ENCODE results near the gene SREK1.

The SREK1 gene

GRCh38 chr5:66138637-66139317, 5.3 kb upstream of the SREK1 start:
- Histone ChIP-seq H3K4me3 (ENCODE audit: insufficient read depth, low read length, poor library complexity, severe bottlenecking) (no peak overlapping the region), H4K20me1 (ENCODE audit: low read depth, low read length) (no peaks in the 10 kb centered on the region), H3F3A (ENCODE audit: insufficient read depth) (peaks cover 4% of the 10 kb centered on the region; the same call in 1 of the 2 replicates), H3K9ac (ENCODE audit: low read length) (no peak overlapping the region), H3K27me3 (ENCODE audit: low read length) (no peaks in the 10 kb centered on the region), H3K79me2 (ENCODE audit: insufficient read depth, low read length) (no peaks in the 10 kb centered on the region), H3K9me2 (replicated peaks; ENCODE audit: insufficient read depth, low read length) (no peaks in the 10 kb centered on the region), H3K36me3 (ENCODE audit: low read length) (no peaks in the 10 kb centered on the region), H2AFZ (ENCODE audit: low read depth, low read length, severe bottlenecking) (no peak overlapping the region), H3K4me2 (ENCODE audit: low read depth, low read length, poor library complexity, severe bottlenecking) (no peak overlapping the region), H3K9me3 (ENCODE audit: insufficient read depth, low read length) (no peaks in the 10 kb centered on the region), H3K27ac (ENCODE audit: low read depth, low read length) (no peak overlapping the region)
- TF ChIP-seq CTCF (IDR thresholded peaks at IDR 0.05; ENCODE audit: insufficient read depth, low read length, poor library complexity, severe bottlenecking) (no peak), EZH2phosphoT487 (conservative IDR thresholded peaks at IDR 0.05; ENCODE audit: low read length) (no peak)

GRCh38 chr5:66139318-66139712, 4.8 kb upstream of the SREK1 start:
- Histone ChIP-seq H3F3A (ENCODE audit: insufficient read depth) (peaks cover 4% of the 10 kb centered on the region; the same call in 1 of the 2 replicates), H3K4me2 (ENCODE audit: low read depth, low read length, poor library complexity, severe bottlenecking) (no peak overlapping the region), H4K20me1 (ENCODE audit: low read depth, low read length) (no peaks in the 10 kb centered on the region), H3K27ac (ENCODE audit: low read depth, low read length) (no peak overlapping the region), H3K9me3 (ENCODE audit: insufficient read depth, low read length) (no peaks in the 10 kb centered on the region), H3K4me3 (ENCODE audit: insufficient read depth, low read length, poor library complexity, severe bottlenecking) (no peak overlapping the region), H2AFZ (ENCODE audit: low read depth, low read length, severe bottlenecking) (no peak overlapping the region), H3K27me3 (ENCODE audit: low read length) (no peaks in the 10 kb centered on the region), H3K9ac (ENCODE audit: low read length) (no peak overlapping the region), H3K79me2 (ENCODE audit: insufficient read depth, low read length) (no peaks in the 10 kb centered on the region), H3K36me3 (ENCODE audit: low read length) (no peaks in the 10 kb centered on the region), H3K9me2 (replicated peaks; ENCODE audit: insufficient read depth, low read length) (no peaks in the 10 kb centered on the region)
- TF ChIP-seq EZH2phosphoT487 (conservative IDR thresholded peaks at IDR 0.05; ENCODE audit: low read length) (no peak), CTCF (IDR thresholded peaks at IDR 0.05; ENCODE audit: insufficient read depth, low read length, poor library complexity, severe bottlenecking) (no peak)

GRCh38 chr5:66142417-66142816, 1.7 kb upstream of the SREK1 start:
- no peak overlapping the region for H3K4me3 ChIP-seq (ENCODE audit: insufficient read depth, low read length, poor library complexity, severe bottlenecking)
- H3K9ac ChIP-seq (ENCODE audit: low read length): no peak overlapping the region
- no peaks in the 10 kb centered on the region for H3K27me3 ChIP-seq (ENCODE audit: low read length)
- H4K20me1 ChIP-seq (ENCODE audit: low read depth, low read length): no peaks in the 10 kb centered on the region
- no peaks in the 10 kb centered on the region for H3K9me3 ChIP-seq (ENCODE audit: insufficient read depth, low read length)
- no peaks in the 10 kb centered on the region for H3K36me3 ChIP-seq (ENCODE audit: low read length)
- H3K79me2 ChIP-seq (ENCODE audit: insufficient read depth, low read length): peaks cover 29% of the 10 kb centered on the region
- TF ChIP-seq CTCF (IDR thresholded peaks at IDR 0.05; ENCODE audit: insufficient read depth, low read length, poor library complexity, severe bottlenecking): no peak
- no peak for TF ChIP-seq EZH2phosphoT487 (conservative IDR thresholded peaks at IDR 0.05; ENCODE audit: low read length)
- H3K27ac ChIP-seq (ENCODE audit: low read depth, low read length): no peak overlapping the region
- H3F3A ChIP-seq (ENCODE audit: insufficient read depth): peaks cover 4% of the 10 kb centered on the region; the same call in 1 of the 2 replicates
- no peak overlapping the region for H3K4me2 ChIP-seq (ENCODE audit: low read depth, low read length, poor library complexity, severe bottlenecking)
- no peaks in the 10 kb centered on the region for H3K9me2 ChIP-seq (replicated peaks; ENCODE audit: insufficient read depth, low read length)
- peak overlapping the region; percentile 28 for H2AFZ ChIP-seq (ENCODE audit: low read depth, low read length, severe bottlenecking)
